ENCODE results near the gene ARAP2.

DNA sequence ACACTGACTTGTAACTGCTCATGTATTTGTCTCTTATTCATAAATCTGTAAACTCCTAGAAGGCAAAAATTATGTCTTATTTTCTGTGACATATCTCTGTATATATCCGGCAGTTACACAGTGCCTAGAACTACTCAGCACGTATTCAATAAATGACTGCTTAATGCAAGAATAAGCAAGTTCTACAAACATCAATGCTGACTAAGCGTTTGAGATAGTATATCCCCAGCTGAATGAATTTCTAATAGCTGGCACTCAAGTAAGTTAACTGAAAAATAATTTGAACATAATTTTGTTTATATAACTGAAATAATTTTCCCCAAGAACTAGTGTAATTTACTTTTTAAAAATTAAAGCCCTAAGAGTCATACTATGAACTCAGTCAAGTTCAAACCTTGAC is 113.7 kb downstream of the ARAP2 start:
- TF ChIP-seq, protein P1, sequence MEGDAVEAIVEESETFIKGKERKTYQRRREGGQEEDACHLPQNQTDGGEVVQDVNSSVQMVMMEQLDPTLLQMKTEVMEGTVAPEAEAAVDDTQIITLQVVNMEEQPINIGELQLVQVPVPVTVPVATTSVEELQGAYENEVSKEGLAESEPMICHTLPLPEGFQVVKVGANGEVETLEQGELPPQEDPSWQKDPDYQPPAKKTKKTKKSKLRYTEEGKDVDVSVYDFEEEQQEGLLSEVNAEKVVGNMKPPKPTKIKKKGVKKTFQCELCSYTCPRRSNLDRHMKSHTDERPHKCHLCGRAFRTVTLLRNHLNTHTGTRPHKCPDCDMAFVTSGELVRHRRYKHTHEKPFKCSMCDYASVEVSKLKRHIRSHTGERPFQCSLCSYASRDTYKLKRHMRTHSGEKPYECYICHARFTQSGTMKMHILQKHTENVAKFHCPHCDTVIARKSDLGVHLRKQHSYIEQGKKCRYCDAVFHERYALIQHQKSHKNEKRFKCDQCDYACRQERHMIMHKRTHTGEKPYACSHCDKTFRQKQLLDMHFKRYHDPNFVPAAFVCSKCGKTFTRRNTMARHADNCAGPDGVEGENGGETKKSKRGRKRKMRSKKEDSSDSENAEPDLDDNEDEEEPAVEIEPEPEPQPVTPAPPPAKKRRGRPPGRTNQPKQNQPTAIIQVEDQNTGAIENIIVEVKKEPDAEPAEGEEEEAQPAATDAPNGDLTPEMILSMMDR (IDR thresholded peaks at IDR 0.05; ENCODE audit: low read length), result no peak
- TF ChIP-seq EZH2 (IDR thresholded peaks at IDR 0.05; ENCODE audit: borderline replicate concordance, low read length), result no peak
